GM12891 (cell line): ENCODE data around the gene APBA2.

Experiments
- PAX5 ChIP-seq: IDR thresholded peaks from 2 replicates; pipeline ENCODE4 v1.6.1; 2011; ENCODE audit warnings: low read length, moderate library complexity, mild to moderate bottlenecking; ENCODE audit not compliant: insufficient read depth, severe bottlenecking
- POLR2A ChIP-seq: IDR thresholded peaks from 2 replicates; pipeline ENCODE4 v1.6.1; 2011; ENCODE audit warnings: low read depth, low read length, control low read depth

DNA sequence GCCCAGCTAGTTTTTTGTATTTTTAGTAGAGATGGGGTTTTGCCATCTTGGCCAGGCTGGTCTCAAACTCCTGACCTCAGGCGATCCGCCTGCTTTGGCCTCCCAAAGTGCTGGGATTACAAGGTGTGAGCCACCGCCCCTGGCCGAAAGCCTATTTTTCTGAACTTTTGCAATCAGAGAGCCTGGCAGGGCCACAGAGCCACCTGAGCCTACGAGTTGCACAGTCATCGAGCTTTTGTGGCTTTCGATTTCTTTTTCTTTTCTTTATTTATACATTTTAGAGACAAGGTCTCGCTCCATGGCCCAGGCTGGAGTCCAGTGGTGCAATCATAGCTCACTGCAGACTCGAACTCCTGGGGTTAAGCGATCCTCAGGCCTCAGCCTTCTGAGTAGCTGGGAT is 243.4 kb downstream of the APBA2 start:
- TF ChIP-seq PAX5 (no peak), POLR2A (no peak)
